HL-60 (cell line): ENCODE measurements around the gene PCDHGA1.

Source experiments
- DNase-seq, 2 experiments: peaks; one replicate each; pipeline ENCODE4 v3.0.0-alpha.2; 2010 to 2020; ENCODE audit warnings: low read depth in 1 of 2, low spot score in 1 of 2
- H3K27ac ChIP-seq: fragments of 250-450 bp; sonication (Bioruptor Pico); replicated peaks from 2 replicates; pipeline ENCODE4 v1.5.1; 2020; ENCODE audit warnings: mild to moderate bottlenecking, moderate library complexity
- H3K27me3 ChIP-seq: fragments of 250-450 bp; sonication (Bioruptor Pico); 2 replicates; pipeline ENCODE4 v1.5.1; 2021; ENCODE audit warnings: mild to moderate bottlenecking, moderate library complexity; ENCODE audit not compliant: insufficient read depth, poor library complexity, severe bottlenecking
- H3K4me3 ChIP-seq: replicated peaks from 2 replicates; pipeline ENCODE4 v1.5.1; 2011; ENCODE audit warnings: mild to moderate bottlenecking, control low read depth, low read length; ENCODE audit not compliant: insufficient read depth
- CTCF ChIP-seq: IDR thresholded peaks from one replicate; pipeline ENCODE4 v1.5.1; 2011; ENCODE audit warnings: low read length, control low read depth, inconsistent platforms; ENCODE audit not compliant: insufficient read depth
- GABPA ChIP-seq: IDR thresholded peaks from 2 replicates; pipeline ENCODE4 v1.6.1; 2012; ENCODE audit warnings: low read depth
- POLR2AphosphoS5 ChIP-seq: IDR thresholded peaks from 2 replicates; pipeline ENCODE4 v1.6.1; 2012; ENCODE audit warnings: low read depth
- REST ChIP-seq: IDR thresholded peaks from 2 replicates; pipeline ENCODE4 v1.6.1; 2012; ENCODE audit warnings: low read depth; ENCODE audit not compliant: insufficient replicate concordance
- SPI1 ChIP-seq: IDR thresholded peaks from 2 replicates; pipeline ENCODE4 v1.6.1; 2012; ENCODE audit warnings: low read depth, mild to moderate bottlenecking, borderline replicate concordance

PCDHGA1 gene

GRCh38 chr5:141349917-141350619, 19.8 kb downstream of the PCDHGA1 start, which contains the start of gene PCDHGB1:
TSS of gene PCDHGB1 (plus strand) at chr5:141350099. CDS start at chr5:141350261, 162 bp downstream.
- TF ChIP-seq SPI1: no peak
- peak; percentile 32 for TF ChIP-seq CTCF
- no peak for TF ChIP-seq REST
- no peak for TF ChIP-seq POLR2AphosphoS5
- no peak for TF ChIP-seq GABPA
- no peak within 1 kb of the TSS for H3K27ac ChIP-seq
- DNase-seq: peak in 1 of 2 experiments; percentile 46
- H3K4me3 ChIP-seq: no peak within 1 kb of the TSS
- H3K27me3 ChIP-seq: no peaks in the 10 kb centered on the region

GRCh38 chr5:141351591-141351990, 21.3 kb downstream of the PCDHGA1 start:
- DNase-seq: no peak
- Histone ChIP-seq H3K27me3 (no peaks in the 10 kb centered on the region), H3K4me3 (no peak overlapping the region), H3K27ac (no peak overlapping the region)
- TF ChIP-seq SPI1: no peak
- no peak for TF ChIP-seq POLR2AphosphoS5
- no peak for TF ChIP-seq REST
- TF ChIP-seq CTCF: no peak
- no peak for TF ChIP-seq GABPA

- no peak within 1 kb of the TSS for H3K4me3 ChIP-seq
- H3K27ac ChIP-seq: no peak within 1 kb of the TSS
- DNase-seq: no peak
- H3K27me3 ChIP-seq: no peaks in the 10 kb centered on the region
- TF ChIP-seq SPI1 (no peak), REST (no peak), CTCF (no peak), POLR2AphosphoS5 (no peak), GABPA (no peak)
Measured at GRCh38 chr5:141354900-141355469, 24.7 kb downstream of the PCDHGA1 start, which contains the start of gene PCDHGA4. TSS of gene PCDHGA4 (plus strand) at chr5:141355021. CDS start at chr5:141355108, 87 bp downstream.
